ENCODE data around the gene UBE2J1. TPM values are rescaled to one million over a fixed set of nuclear protein-coding genes. Genes with fewer than 3 reads are reported as not detected.
A peak's percentile ranks its signal among the peaks of the same experiment; 100 is the strongest.

Gene UBE2J1
- total and polyA plus RNA-seq, 12 donors: 18.4 to 65.6 (median 37.9) TPM

DNA sequence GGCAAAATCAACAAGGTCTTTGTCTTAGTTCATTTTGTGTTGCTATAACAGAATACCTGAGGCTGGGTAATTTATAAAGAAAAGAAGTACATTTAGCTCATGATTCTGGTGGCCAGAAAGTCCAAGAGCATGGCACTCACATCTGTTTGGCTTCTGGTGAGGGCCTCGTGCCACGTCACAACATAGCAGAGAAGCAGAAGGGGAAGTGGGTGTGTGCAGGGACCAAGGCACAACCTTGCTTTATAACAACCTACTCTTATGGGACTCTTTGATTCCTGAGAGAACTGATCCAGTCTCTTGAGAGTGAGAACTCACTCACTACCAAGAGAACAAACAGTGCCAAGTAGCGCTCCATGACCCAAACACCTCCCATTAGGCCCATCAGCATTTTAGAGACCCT, 62.8 kb downstream of the UBE2J1 start:
- 82 to 96% (median 83%) methylated on average over 3 of the region's 3 CpGs for WGBS, 4 donors
- intact Hi-C loops (cut with DNase I): no loop called here
- Histone ChIP-seq H3K9me3 (replicated peaks in 1 of 3) (no peaks in the 10 kb centered on the region), H3K4me1 (replicated peaks in 1 of 2) (no peaks in the 10 kb centered on the region), H3K27me3 (no peaks in the 10 kb centered on the region), H3K36me3 (replicated peaks in 1 of 2) (no peaks in the 10 kb centered on the region), H3K27ac (no peak overlapping the region), H3K4me3 (no peak overlapping the region)
- DNase-seq: peak in 1 of 7 donors; percentile 14
- no peak for TF ChIP-seq POLR2A (IDR thresholded peaks at IDR 0.05)
- TF ChIP-seq CTCF (IDR thresholded peaks at IDR 0.05): no peak

GRCh38 chr6:89287351-89288028, 65.0 kb downstream of the UBE2J1 start:
- peak in 1 of 7 donors; percentile 31 for DNase-seq
- 91 to 92% methylated on average over 9 of the region's 9 CpGs; no CpG with 5 or more reads in 2 of the 4 donors for WGBS, 4 donors
- intact Hi-C loops (cut with DNase I): no loop called here

GRCh38 chr6:89286516-89286915, 66.0 kb downstream of the UBE2J1 start:
- Histone ChIP-seq H3K4me3 (no peak overlapping the region), H3K36me3 (replicated peaks in 1 of 2) (no peaks in the 10 kb centered on the region), H3K27ac (no peak overlapping the region), H3K27me3 (no peaks in the 10 kb centered on the region), H3K9me3 (replicated peaks in 1 of 3) (no peaks in the 10 kb centered on the region), H3K4me1 (replicated peaks in 1 of 2) (no peaks in the 10 kb centered on the region)
- TF ChIP-seq POLR2A (IDR thresholded peaks at IDR 0.05) (no peak), CTCF (IDR thresholded peaks at IDR 0.05) (no peak)
- peak in 1 of 7 donors; percentile 29 for DNase-seq
- 72 to 85% (median 77%) methylated on average over 6 of the region's 6 CpGs for WGBS, 4 donors
- intact Hi-C loops (cut with DNase I): no loop called here

More at GRCh38 chr6:89287351-89288028, 65.0 kb downstream of the UBE2J1 start:
- no peaks in the 10 kb centered on the region for H3K36me3 ChIP-seq (replicated peaks in 1 of 2)
- no peak for TF ChIP-seq CTCF (IDR thresholded peaks at IDR 0.05)
- TF ChIP-seq POLR2A (IDR thresholded peaks at IDR 0.05): no peak
- H3K4me1 ChIP-seq (replicated peaks in 1 of 2): no peaks in the 10 kb centered on the region
- no peak overlapping the region for H3K27ac ChIP-seq
- no peaks in the 10 kb centered on the region for H3K27me3 ChIP-seq
- H3K4me3 ChIP-seq: no peak overlapping the region
- no peaks in the 10 kb centered on the region for H3K9me3 ChIP-seq (replicated peaks in 1 of 3)

GRCh38 chr6:89284963-89285735, 67.4 kb downstream of the UBE2J1 start:
- TF ChIP-seq CTCF (IDR thresholded peaks at IDR 0.05) (no peak), POLR2A (IDR thresholded peaks at IDR 0.05) (no peak)
- intact Hi-C loops (cut with DNase I): no loop called here
- DNase-seq: peak in 1 of 7 donors; percentile 34
- WGBS, 4 donors: 85 to 89% (median 88%) methylated on average over 15 of the region's 15 CpGs
- H3K27ac ChIP-seq: no peak overlapping the region
- no peaks in the 10 kb centered on the region for H3K9me3 ChIP-seq (replicated peaks in 1 of 3)
- no peaks in the 10 kb centered on the region for H3K36me3 ChIP-seq (replicated peaks in 1 of 2)
- no peaks in the 10 kb centered on the region for H3K27me3 ChIP-seq
- no peak overlapping the region for H3K4me3 ChIP-seq
- no peaks in the 10 kb centered on the region for H3K4me1 ChIP-seq (replicated peaks in 1 of 2)

Measured in adrenal gland (tissue), 12 donors.